GM19452 (cell line): ENCODE data around the gene NKD1.

ENCODE experiments used
- ATAC-seq: cut with Tn5 transposase; IDR thresholded peaks from one replicate; pipeline ENCODE4 v1.9.1; 2021; ENCODE audit not compliant: unreplicated experiment

NKD1 gene

DNA sequence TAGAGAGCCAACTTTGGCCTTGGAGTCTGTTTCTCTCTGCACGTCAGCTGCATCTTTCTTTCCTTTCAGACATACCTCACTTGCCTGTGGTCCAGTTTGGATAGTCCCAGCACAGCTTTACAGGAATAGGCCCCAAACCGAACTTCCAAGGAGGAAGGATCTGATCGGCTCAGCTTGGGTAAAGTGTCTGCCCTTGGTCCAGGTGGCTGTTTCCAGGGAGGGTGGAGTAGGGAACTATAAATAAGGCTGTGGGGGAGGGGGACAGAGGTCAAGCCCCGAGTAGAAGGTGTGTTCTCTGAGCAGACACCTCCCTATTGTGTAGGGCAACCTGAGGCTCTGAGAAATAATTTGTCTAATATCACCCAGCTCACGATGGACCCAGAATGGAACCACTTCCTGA is 29.2 kb upstream of the NKD1 start:
- no peak for ATAC-seq

GRCh38 chr16:50519602-50520001 is 28.6 kb upstream of the NKD1 start:
- ATAC-seq, result no peak

GRCh38 chr16:50520451-50521245 is 27.5 kb upstream of the NKD1 start:
- ATAC-seq, result no peak

DNA sequence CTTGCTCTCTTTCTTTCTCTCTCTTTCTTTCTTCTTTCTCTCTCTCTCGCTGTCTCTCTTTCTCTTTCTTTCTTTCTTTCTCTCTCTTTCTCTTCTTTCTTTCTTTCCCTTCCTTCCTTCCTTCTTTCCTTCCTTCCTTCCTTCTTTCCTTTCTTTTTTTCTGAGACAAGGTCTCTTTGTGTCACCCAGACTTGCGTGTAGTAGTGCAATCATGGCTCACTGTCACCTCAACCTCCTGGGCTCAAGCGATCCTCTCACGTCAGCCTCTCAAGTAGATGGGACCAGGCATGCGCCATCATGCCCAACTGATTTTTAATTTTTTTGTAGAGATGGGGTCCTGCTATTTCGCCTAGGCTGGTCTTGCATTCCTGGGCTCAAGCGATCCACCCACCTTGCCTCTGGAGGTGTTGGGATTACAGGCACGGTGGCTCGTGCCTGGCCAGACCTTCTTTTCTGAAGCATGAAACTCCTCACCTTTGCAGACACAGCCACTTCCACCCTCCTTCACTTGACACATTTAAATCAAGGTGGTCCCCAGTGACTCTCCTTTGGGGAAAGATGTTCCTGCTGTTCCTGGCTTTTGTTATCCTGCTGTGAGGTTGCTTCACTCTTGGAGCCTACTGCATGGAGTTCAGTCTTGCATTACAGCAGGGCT is 26.8 kb upstream of the NKD1 start:
- ATAC-seq, result no peak

DNA sequence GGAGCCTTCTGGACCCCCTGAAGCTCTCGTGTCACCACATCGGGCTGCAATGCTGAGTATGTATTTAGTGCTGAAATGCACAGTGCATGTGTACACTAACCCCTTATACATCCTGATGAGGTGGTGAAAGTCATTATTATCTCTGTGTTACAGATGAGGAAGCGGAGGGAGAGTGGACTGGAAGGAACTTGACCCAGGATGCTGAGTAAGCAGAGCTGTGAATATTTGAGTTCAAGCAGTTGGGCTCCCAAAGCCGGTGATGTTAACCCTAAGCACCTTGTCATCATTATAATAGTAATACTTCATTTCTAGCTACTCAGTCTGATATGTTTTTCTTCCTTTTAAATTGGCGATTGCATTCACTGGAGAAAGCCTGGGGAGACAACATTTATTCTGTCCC is 25.9 kb upstream of the NKD1 start:
- no peak for ATAC-seq

DNA sequence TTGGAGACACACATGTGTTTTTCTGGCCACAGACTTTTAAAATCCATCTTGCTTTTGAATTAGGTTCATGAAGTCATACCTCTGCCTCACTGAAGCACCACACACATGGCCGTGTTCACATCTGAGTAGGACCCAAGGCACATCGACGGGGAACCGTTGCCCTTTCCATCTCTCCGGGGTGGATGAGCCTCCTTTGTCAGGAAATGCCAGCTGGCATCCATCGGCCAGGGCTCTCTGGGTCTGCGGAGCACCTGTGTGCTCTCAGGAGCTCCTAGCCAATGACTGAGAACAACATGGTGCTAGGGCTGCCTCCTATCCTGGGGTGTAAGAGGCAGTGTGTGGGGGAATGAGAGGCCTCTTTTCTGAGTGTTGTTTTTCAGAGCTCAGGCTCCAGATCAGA is 24.5 kb upstream of the NKD1 start:
- no peak for ATAC-seq

- no peak for ATAC-seq
These were observed 22.9 kb upstream of the NKD1 start for GRCh38 chr16:50525262-50525661.

GRCh38 chr16:50525716-50526115 is 22.5 kb upstream of the NKD1 start:
- ATAC-seq, result no peak

GRCh38 chr16:50526249-50526648 is 21.9 kb upstream of the NKD1 start:
- ATAC-seq, result no peak

- ATAC-seq, result no peak
These were observed 21.4 kb upstream of the NKD1 start for GRCh38 chr16:50526796-50527195.

GRCh38 chr16:50528820-50529219 is 19.4 kb upstream of the NKD1 start:
- ATAC-seq, result no peak

DNA sequence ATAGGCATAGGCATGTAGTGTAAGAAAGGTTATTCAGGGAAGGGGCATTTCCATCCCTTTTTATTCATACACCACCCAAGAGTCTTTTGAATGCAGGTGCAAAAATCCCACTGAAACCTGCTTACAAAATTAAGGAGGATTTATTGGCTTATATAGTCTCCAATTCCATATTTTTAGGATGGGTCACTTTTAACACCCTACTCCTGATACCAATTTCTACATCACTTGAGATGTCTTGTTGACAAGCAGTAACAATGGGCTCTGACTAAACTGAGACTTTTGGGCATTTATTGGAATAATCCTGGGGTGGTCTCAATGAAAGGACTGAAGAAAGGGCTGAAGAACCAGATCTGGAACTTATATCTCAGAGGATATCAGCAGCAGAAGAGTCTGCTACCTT is 18.9 kb upstream of the NKD1 start:
- no peak for ATAC-seq

DNA sequence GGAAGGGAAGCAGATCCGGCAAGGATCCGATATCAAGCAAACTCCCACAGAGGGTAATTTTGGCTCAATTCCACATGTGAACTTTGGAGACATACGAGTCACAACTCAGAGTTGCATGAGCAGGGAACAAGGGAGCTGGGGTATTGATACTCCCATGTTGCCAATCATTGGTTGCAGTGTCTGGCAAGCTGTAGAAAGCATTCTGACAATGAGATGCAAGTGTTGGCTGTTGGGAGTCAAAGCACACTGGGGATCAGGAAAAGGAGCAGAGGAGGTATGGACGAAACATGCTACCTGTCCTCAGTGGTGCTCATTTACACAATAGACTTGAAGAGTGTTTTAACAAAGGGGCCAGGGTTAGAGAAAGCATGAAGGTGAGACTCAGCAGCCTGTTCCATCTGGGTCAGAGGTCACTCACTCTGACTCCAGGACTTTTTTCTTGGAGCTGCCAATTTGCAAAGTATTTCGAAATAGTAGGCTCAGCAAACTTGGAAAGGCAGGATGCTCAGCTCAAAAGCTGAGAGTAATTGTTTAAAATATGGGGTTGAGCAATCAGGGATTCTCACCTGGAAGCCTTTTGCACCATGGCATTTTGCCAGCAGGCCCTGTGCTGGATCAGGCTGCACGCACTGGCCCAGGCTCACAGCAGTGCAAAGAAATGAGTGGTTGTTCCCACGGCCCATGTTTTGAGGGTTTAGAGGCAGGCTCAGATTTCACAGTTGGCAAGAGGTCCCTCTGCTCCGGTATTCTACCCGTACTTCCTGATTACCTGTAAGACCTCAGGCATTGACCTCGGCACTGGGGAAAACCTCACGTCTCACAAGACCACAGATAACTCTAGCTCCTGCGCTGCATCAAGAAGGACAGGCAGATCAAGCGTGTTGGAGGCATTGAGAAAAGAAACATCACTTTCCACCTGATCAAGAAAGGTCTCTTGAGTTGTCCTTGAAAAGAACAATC is 17.6 kb upstream of the NKD1 start:
- ATAC-seq, result no peak

DNA sequence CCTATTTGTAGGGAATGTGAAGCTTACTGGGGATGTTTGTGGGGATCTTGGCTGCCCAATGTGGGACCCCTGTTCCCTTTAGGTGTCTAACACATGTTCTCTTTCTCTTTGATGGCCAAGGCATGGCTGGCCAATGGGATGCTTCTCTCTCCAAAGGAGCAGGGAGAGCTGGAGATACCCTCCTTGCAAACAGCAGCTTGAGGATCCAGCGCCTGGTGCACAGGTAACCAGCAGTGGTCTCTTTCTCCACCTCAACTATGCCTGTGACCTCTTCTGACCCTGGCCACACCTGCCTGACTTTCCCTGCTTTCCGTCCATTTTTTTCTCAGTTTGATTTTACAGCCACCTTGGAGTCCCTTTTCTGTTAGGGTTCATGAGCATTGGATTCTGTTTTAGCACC is 16.8 kb upstream of the NKD1 start:
- ATAC-seq, result no peak

DNA sequence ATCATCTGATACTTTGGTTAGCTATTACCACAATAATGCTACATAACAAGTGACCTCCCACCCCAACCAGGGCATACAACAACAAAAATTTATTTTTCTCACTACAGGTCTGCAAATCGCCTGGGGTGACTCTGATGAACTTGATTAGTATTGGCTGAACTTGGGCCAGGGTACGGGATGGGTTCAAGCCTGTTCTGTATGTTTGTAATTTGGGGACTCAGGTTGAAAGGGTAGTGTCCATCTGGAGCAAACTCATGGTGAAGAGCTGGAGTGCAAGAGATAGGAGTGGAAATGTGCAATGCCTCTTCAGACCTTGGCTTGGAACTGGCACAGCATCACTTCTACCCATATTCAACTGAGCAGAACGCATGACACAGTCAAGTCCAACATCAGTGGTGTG is 16.3 kb upstream of the NKD1 start:
- ATAC-seq, result no peak

- no peak for ATAC-seq
These were observed 15.6 kb upstream of the NKD1 start for GRCh38 chr16:50532576-50532975.

DNA sequence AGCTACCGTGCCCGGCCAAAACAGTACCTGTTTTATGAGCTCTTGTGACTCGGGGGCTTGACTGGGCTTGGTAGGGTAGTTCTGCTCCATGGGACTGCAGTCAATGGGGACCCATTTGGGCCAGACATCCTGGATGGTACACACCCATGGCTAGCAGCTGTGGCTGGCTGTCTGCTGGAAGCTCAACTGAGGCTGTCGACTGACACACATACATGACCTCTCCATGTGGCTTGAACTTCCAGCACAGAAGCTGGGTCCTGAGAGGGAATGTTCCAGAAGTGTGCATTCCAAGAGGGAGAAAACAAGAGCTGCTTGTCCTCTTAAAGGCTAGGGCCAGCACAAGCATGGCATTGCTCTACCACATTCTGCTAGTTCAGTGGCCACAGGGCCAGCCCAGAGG is 14.9 kb upstream of the NKD1 start:
- ATAC-seq, result no peak

DNA sequence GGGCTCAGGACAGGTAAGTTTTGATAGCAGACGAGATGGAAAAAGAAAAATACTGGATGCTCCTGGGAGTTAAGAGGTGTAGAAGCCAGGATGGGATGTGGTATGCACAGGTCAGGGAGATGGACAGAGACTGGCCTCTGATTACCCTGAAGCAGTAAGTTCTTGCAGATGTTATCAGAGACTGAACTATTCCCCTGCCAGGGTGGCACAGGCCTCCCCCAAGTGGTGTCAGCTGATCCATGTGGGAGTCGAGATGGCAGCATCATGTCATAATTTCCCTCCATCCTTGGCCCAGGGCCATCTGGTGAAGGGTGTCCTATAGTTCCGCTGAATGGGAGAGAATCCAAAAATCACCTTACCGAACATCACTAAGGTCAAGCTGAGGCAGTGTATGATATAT is 14.1 kb upstream of the NKD1 start:
- no peak for ATAC-seq

- ATAC-seq, result no peak
These were observed 13.6 kb upstream of the NKD1 start for GRCh38 chr16:50534556-50534955.

GRCh38 chr16:50534958-50535357 is 13.2 kb upstream of the NKD1 start:
- ATAC-seq, result no peak

DNA sequence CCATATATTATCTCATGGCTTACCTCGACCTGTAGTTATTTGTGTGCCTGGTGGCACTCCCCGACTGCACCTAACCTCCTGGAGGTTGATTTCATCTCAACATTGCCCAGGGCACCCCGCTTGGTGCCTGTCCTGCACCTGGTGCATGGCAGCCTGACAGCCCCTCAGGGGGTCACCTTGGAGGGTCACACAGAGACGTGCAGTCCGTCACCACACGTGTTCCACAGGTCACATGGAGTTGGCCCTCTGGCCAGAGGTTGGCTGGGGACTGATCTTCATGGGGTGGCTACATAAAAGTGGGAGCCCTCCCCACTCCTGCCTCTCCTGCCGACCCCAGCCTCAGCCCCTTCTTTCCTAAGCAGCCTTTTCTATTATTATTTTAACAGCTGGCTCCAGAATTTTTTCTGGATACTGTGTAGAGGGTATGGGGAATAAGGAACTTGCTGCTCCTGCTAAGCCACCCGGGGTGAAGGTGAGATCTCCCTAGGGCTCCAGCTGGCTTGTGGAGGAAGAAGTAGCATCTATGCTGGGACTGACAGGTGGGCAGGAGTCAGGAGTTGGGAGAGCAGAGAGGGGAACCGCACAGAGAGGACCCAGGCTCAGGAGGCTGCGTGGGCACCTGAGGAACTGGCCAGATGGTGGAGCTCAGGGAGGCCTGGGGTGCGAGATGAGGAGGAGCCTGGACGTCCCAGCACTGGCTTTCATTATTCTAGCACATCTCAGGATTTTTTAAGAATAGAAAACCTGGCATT is 12.5 kb upstream of the NKD1 start:
- ATAC-seq, result no peak
